OCI-LY1 (cell line): ENCODE data around the gene VMP1.
"Not testable (repeated sequence)": the region's sequence is repeated elsewhere in the genome, so short reads cannot be mapped to it uniquely, and the experiment has no call there.

Source experiments
- CTCF ChIP-seq: fragments of 200-600 bp; sonication (generic), shearing (Covaris generic); IDR thresholded peaks from 2 replicates; pipeline ENCODE4 v1.5.1; 2017; ENCODE audit warnings: mild to moderate bottlenecking, antibody characterized with exemption, low read length, moderate library complexity, mixed read lengths
- EZH2 ChIP-seq: fragments of 200-600 bp; sonication (generic), shearing (Covaris generic); IDR thresholded peaks from 2 replicates; pipeline ENCODE4 v1.8.0; 2017; ENCODE audit warnings: borderline replicate concordance, mixed run types, mild to moderate bottlenecking, antibody characterized with exemption, low read length, moderate library complexity, mixed read lengths

- TF ChIP-seq EZH2, CTCF: not testable (repeated sequence)
Measured at GRCh38 chr17:59792458-59792823, 85.0 kb downstream of the VMP1 start.
